Measurements from ENCODE around the gene CFAP73.

The CFAP73 gene

DNA sequence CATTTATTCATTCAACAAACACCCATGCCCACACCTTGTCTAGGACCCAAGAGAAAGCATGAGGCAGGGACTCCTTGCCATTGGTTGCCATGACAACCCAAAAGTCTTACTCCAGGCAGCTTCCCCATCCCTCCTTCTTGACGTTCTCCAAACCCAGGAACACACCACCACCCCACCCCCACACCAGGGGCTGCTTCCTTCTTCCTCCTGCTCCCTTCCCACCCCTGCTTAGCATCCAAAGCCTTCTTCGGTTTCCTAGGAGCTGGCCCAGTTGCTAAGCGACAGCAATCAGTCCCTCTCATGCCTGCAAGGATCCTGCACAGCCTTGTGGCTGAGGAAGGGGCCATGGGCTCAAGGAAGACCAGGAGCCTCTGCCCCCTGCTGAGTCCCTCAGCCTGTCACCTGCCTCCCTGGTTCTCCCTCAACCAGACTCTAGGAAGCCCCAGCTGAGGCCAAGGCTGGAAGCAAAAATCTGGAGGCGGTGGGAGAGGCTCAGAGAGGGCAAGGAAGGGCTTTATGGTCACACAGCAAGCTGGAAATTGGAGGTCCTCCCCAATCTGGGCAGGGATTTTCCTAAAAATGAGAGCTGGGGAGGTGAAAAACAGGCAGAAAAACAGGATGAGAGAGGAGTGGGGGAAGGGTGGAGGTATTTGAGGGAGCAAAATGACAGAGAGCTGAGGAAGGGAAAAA lies 29.4 kb upstream of the CFAP73 start:
- DNase-seq (ENCODE audit: extremely low read depth, low read depth), result no peak
- TF ChIP-seq CTCF (IDR thresholded peaks at IDR 0.05; ENCODE audit: low read depth, low read length), result no peak

DNA sequence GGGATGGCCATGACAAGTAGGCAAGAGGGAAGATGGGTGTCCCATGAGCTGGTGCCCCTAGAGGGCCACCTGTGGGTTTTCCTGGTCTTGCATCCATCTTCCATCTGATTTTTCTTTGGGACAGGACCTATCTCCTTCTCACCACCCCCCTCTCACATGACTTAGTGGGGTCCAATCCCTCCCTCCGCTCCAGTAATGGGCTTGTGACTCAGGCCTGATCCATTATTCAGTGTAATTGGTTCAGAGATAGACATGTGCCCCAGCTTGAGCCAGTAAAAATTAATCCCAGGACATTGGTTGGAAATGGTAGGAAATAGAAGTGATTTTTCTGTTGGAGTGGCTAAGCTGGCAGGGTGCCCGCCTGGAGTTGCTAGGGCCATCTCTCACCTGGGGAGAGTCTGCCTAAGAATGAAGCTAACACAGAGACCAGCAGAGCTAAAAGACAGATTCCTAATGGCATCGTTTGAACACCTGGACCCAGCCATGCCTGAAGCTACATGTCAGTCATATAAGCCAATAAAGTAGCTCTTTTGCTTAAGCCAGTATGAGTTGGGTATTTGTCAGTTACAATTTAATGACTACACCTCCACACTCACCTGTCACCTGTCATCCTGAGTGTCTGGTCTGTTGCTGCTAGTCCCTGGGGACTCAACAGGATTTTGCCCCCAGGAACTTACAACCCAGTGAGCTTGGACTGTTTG lies 28.7 kb upstream of the CFAP73 start:
- DNase-seq (ENCODE audit: extremely low read depth, low read depth), result no peak
- TF ChIP-seq CTCF (IDR thresholded peaks at IDR 0.05; ENCODE audit: low read depth, low read length), result no peak

DNA sequence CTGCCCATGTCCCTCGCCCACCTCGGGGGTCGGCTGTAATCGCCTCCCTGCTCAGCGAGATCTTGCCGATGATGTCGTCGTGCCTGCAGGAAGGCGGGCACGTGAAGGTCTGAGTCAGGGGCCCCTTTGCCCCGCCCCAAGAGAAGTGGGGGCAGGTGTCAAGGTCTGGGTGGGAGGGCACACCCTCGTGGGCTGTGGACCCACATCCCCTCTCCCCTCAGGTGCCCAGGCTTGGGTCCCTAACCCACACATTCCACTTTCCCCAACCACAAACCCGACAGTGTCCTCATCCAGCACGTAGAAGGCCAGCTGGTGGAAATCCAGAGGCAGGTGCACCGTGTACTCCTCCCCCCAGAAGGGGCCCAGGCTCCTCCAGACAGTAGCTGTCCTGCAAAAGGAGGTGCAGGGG lies 21.7 kb upstream of the CFAP73 start:
- DNase-seq (ENCODE audit: extremely low read depth, low read depth), result no peak
- TF ChIP-seq CTCF (IDR thresholded peaks at IDR 0.05; ENCODE audit: low read depth, low read length), result no peak

GRCh38 chr12:113128802-113129663 lies 20.5 kb upstream of the CFAP73 start:
- DNase-seq (ENCODE audit: extremely low read depth, low read depth), result no peak
- no peak for TF ChIP-seq CTCF (IDR thresholded peaks at IDR 0.05; ENCODE audit: low read depth, low read length)

DNA sequence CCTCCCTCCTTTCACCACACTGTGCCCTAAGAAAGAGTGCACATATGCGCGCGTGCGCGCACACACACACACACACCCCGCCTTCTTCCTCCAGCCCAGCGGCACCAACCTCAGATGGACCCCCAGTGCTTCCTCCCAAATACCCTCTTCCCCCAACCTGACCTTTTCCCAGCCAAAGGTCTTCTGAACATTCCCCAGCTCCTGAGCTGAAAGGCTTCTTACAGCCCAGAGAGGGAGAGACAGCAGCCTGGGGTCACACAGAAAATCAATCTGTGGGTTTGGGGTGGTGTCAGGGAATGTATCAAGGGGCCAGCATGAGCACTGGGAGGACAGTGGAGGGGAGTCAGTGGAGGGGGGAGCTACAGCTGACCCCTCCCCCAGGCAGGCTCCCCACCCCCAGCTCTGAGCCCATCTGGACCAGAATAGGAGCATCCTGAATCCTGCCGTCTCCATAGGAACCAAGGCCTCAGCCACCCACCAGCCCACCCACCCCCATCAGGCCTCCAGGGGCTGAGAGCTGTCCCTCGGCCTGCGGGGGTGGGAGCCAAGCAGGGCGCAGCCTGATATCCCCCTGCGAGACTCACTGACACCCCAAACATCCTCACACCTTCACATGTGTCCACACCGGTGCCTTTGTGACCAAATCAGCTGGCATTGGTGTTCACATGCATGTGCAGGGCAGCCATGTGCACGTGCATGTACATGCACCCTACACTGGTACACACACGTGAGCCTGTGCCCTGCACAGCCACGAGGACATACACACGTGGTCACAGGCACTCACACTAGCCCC lies 19.7 kb upstream of the CFAP73 start:
- TF ChIP-seq CTCF (IDR thresholded peaks at IDR 0.05; ENCODE audit: low read depth, low read length), result no peak
- DNase-seq (ENCODE audit: extremely low read depth, low read depth), result no peak

DNA sequence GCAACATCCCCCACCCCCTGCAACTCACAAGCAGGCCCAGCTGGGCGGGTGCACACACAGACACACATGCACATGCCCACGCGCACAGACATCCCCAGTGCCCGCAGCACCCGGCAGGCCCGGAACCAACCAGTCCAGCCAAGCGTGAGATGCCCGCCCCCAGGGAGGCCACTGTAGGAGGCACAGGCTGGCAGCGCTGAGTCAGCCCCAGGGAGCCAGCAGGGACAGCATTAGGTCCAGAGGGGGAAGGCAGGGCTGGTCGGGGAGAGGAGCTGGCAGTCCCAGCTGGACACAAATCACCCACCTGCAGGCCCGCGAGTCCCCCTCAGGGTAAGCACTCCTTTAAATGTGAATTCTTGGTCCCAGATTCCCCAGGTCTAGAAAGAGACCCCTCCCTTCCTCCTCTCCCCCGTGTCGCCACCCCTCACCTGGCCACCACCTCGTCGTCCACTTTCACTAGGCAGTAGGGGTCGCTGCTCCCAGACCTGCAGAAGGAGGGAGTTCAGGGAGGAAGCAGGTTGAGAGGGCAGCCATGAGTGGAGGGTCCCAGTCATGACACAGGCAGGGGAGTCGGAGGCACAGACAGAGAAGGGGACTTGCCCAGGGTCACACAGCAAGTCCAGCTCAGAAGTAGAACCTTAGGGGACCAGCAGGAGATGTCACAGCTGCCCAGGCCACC lies 18.9 kb upstream of the CFAP73 start:
- no peak for DNase-seq (ENCODE audit: extremely low read depth, low read depth)

More for the DNA sequence above, 18.9 kb upstream of the CFAP73 start:
- peak; percentile 5 for TF ChIP-seq CTCF (IDR thresholded peaks at IDR 0.05; ENCODE audit: low read depth, low read length)
